ENCODE results near the gene CDYL. TPM values are rescaled to one million over a fixed set of nuclear protein-coding genes. Genes with fewer than 3 reads are reported as not detected.
A peak's percentile ranks its signal among the peaks of the same experiment; 100 is the strongest.

Gene CDYL
- total RNA-seq, 1 experiment from 2014 or later = 23.2 TPM

- DNase-seq (ENCODE audit: low read depth) = peak; percentile 44
These were observed 159.9 kb downstream of the CDYL start for GRCh38 chr6:4935975-4936680.

- peak; percentile 66 for DNase-seq (ENCODE audit: low read depth)
These were observed 160.5 kb downstream of the CDYL start for GRCh38 chr6:4936681-4937041.

GRCh38 chr6:4937414-4937813, 161.2 kb downstream of the CDYL start:
- no peak for DNase-seq (ENCODE audit: low read depth)

- DNase-seq (ENCODE audit: low read depth) = no peak
These were observed 163.0 kb downstream of the CDYL start for GRCh38 chr6:4939241-4939640.

GRCh38 chr6:4940416-4940815, 164.2 kb downstream of the CDYL start:
- no peak for DNase-seq (ENCODE audit: low read depth)

GRCh38 chr6:4941782-4942672, 165.8 kb downstream of the CDYL start:
- peak; percentile 99 for DNase-seq (ENCODE audit: low read depth)

- DNase-seq (ENCODE audit: low read depth) = peak; percentile 73
These were observed 166.4 kb downstream of the CDYL start for GRCh38 chr6:4942673-4943009.

- peak; percentile 50 for DNase-seq (ENCODE audit: low read depth)
These were observed 167.5 kb downstream of the CDYL start for GRCh38 chr6:4943716-4944115.

GRCh38 chr6:4944325-4944724, 168.1 kb downstream of the CDYL start:
- no peak for DNase-seq (ENCODE audit: low read depth)

- no peak for DNase-seq (ENCODE audit: low read depth)
These were observed 170.3 kb downstream of the CDYL start for GRCh38 chr6:4946521-4946920.

- DNase-seq (ENCODE audit: low read depth) = no peak
These were observed 171.5 kb downstream of the CDYL start for GRCh38 chr6:4947716-4948115.

- DNase-seq (ENCODE audit: low read depth) = no peak
These were observed 172.7 kb downstream of the CDYL start for GRCh38 chr6:4948781-4949450.

- DNase-seq (ENCODE audit: low read depth) = no peak
These were observed 173.9 kb downstream of the CDYL start for GRCh38 chr6:4950076-4950475.

- no peak for DNase-seq (ENCODE audit: low read depth)
These were observed 174.8 kb downstream of the CDYL start for GRCh38 chr6:4950836-4951533.

GRCh38 chr6:4953440-4953839, 177.2 kb downstream of the CDYL start:
- no peak for DNase-seq (ENCODE audit: low read depth)

- DNase-seq (ENCODE audit: low read depth) = no peak
These were observed 180.4 kb downstream of the CDYL start for GRCh38 chr6:4956625-4957024.

- peak; percentile 13 for DNase-seq (ENCODE audit: low read depth)
These were observed 181.5 kb downstream of the CDYL start for GRCh38 chr6:4957521-4958231.

GRCh38 chr6:4958624-4959023, 182.4 kb downstream of the CDYL start:
- DNase-seq (ENCODE audit: low read depth) = no peak

- DNase-seq (ENCODE audit: low read depth) = peak; percentile 42
These were observed 185.3 kb downstream of the CDYL start for GRCh38 chr6:4961322-4962168.

- no peak for DNase-seq (ENCODE audit: low read depth)
These were observed 186.7 kb downstream of the CDYL start for GRCh38 chr6:4962905-4963304.
